CD8-positive, alpha-beta memory T cell (primary cell): ENCODE measurements around the gene HMX3. TPM values are rescaled to one million over a fixed set of nuclear protein-coding genes. Genes with fewer than 3 reads are reported as not detected.
A peak's percentile ranks its signal among the peaks of the same experiment; 100 is the strongest.

Experiments
- CTCF ChIA-PET: fragments of 350-600 bp; sonication (Branson Sonifier 250); formaldehyde crosslinking; loops from one replicate; lab custom pipeline; 2021; ENCODE audit warnings: antibody characterized with exemption; lab: Charles Lee
- POLR2A ChIA-PET: fragments of 350-600 bp; sonication (Branson Sonifier 250); formaldehyde crosslinking; loops from one replicate; lab custom pipeline; 2021; ENCODE audit warnings: antibody characterized with exemption; lab: Charles Lee
- DNase-seq, 5 donors: peaks; one replicate each; pipeline versions ENCODE4 v3.0.0 to v3.0.0-alpha.2; 2020 to 2022; ENCODE audit warnings: mixed read lengths in 1 of 5
- H3K27ac ChIP-seq: one replicate; pipeline ENCODE4 v1.7.0; 2013; ENCODE audit warnings: low read depth, mild to moderate bottlenecking, low read length, moderate library complexity
- H3K27me3 ChIP-seq: 2 replicates; pipeline ENCODE4 v1.7.0; 2013; ENCODE audit warnings: low read length, mild to moderate bottlenecking; ENCODE audit not compliant: insufficient read depth, poor library complexity, severe bottlenecking
- H3K36me3 ChIP-seq: 2 replicates; pipeline ENCODE4 v1.7.0; 2013; ENCODE audit warnings: mild to moderate bottlenecking, low read length, moderate library complexity; ENCODE audit not compliant: insufficient read depth
- H3K4me1 ChIP-seq: 2 replicates; pipeline ENCODE4 v1.7.0; 2013; ENCODE audit warnings: mild to moderate bottlenecking, low read length, moderate library complexity; ENCODE audit not compliant: insufficient read depth
- H3K4me3 ChIP-seq: 2 replicates; pipeline ENCODE4 v1.7.0; 2013; ENCODE audit warnings: mild to moderate bottlenecking, low read length
- H3K9me3 ChIP-seq: 2 replicates; pipeline ENCODE4 v1.7.0; 2013; ENCODE audit warnings: mild to moderate bottlenecking, low read length
- H3K27ac Mint-ChIP-seq, 8 donors: one replicate each; pipeline ENCODE4 v1.8.0; 2020 to 2021; ENCODE audit warnings: mixed read lengths in 8 of 8, mild to moderate bottlenecking in 6 of 8, inconsistent platforms in 3 of 8, moderate library complexity in 3 of 8
- H3K27me3 Mint-ChIP-seq, 2 donors: one replicate each; pipeline ENCODE4 v1.8.0; 2020 to 2021; ENCODE audit warnings: mixed read lengths in 2 of 2, mild to moderate bottlenecking in 1 of 2, moderate library complexity in 1 of 2
- H3K36me3 Mint-ChIP-seq, 3 donors: one replicate each; pipeline ENCODE4 v1.8.0; 2020 to 2021; ENCODE audit warnings: mixed read lengths in 3 of 3, inconsistent platforms in 1 of 3, mild to moderate bottlenecking in 1 of 3
- H3K4me1 Mint-ChIP-seq, 3 donors: one replicate each; pipeline ENCODE4 v1.8.0; 2020 to 2021; ENCODE audit warnings: mixed read lengths in 3 of 3, inconsistent platforms in 1 of 3, mild to moderate bottlenecking in 1 of 3
- H3K4me3 Mint-ChIP-seq, 7 donors: one replicate each; pipeline ENCODE4 v1.8.0; 2020 to 2021; ENCODE audit warnings: mixed read lengths in 7 of 7, mild to moderate bottlenecking in 6 of 7, moderate library complexity in 4 of 7, inconsistent platforms in 2 of 7
- H3K9me3 Mint-ChIP-seq, 5 donors: one replicate each; pipeline ENCODE4 v1.8.0; 2020 to 2022; ENCODE audit warnings: mixed read lengths in 5 of 5, mild to moderate bottlenecking in 3 of 5, moderate library complexity in 2 of 5, inconsistent platforms in 1 of 5
- polyA plus RNA-seq: library from polyadenylated mRNA; unstranded; fragments of 300-500 nt; fragmentation: Illumina TruSeq; gene quantifications from one replicate; pipeline ENCODE4 v1.2.3, GENCODE V29; 2021
- total RNA-seq, 2 experiments: library from RNA; stranded (reverse); gene quantifications; one replicate each; pipeline ENCODE4 v1.2.3, GENCODE V29; 2021

The HMX3 gene
- total and polyA plus RNA-seq, 3 experiments from 2014 or later, result not detected

GRCh38 chr10:123136806-123137642, 1.3 kb downstream of the HMX3 start:
- Histone ChIP-seq H3K9me3 (no peaks in the 10 kb centered on the region), H3K4me3 (peak overlapping the region; percentile 32), H3K4me1 (peaks cover 57% of the 10 kb centered on the region), H3K36me3 (no peaks in the 10 kb centered on the region), H3K27ac (peak overlapping the region; percentile 72), H3K27me3 (peaks cover 80% of the 10 kb centered on the region)
- H3K27me3 Mint-ChIP-seq, result peaks cover 74 to 82% of the 10 kb centered on the region in 2 donors
- peaks cover 49 to 70% (median 49%) of the 10 kb centered on the region in 3 donors for H3K4me1 Mint-ChIP-seq
- ChIA-PET CTCF (interaction anchor here (0.8 to 1.3 kb wide), 2 partner anchors 12 to 113 kb away, joined by 4 read pairs; no protein-coding TSS in a partner anchor), POLR2A (no interaction called here)
- no peaks in the 10 kb centered on the region for H3K9me3 Mint-ChIP-seq
- peak overlapping the region in 2 of 8 donors; percentile 27 to 88 for H3K27ac Mint-ChIP-seq
- peak in 1 of 5 donors; percentile 53 for DNase-seq
- peak overlapping the region; percentile 9 to 89 (median 87) for H3K4me3 Mint-ChIP-seq
- H3K36me3 Mint-ChIP-seq, result no peaks in the 10 kb centered on the region

GRCh38 chr10:123139165-123139520, 3.4 kb downstream of the HMX3 start:
- Mint-ChIP-seq H3K27me3 (peaks cover 72 to 81% of the 10 kb centered on the region in 2 donors), H3K4me3 (peak overlapping the region in 5 of 7 donors; percentile 5 to 65 (median 24)), H3K9me3 (peaks cover 0 to 2% (median 0%) of the 10 kb centered on the region in 5 donors), H3K4me1 (peaks cover 47 to 74% (median 47%) of the 10 kb centered on the region in 3 donors), H3K27ac (peak overlapping the region in 3 of 8 donors; percentile 2 to 75 (median 54)), H3K36me3 (no peaks in the 10 kb centered on the region)
- H3K36me3 ChIP-seq, result no peaks in the 10 kb centered on the region
- no peak overlapping the region for H3K27ac ChIP-seq
- H3K27me3 ChIP-seq, result peaks cover 84% of the 10 kb centered on the region
- DNase-seq, result no peak
- ChIA-PET CTCF (interaction anchor here (1.2 to 1.4 kb wide), 2 partner anchors 10 to 15 kb away, joined by 4 to 5 read pairs; partner anchors contain the start of gene BUB3), POLR2A (interaction anchor here (1.3 kb wide), 1 partner anchor 12 kb away, joined by 3 read pairs; no protein-coding TSS in a partner anchor)
- no peak overlapping the region for H3K4me3 ChIP-seq
- H3K4me1 ChIP-seq, result peaks cover 54% of the 10 kb centered on the region
- no peaks in the 10 kb centered on the region for H3K9me3 ChIP-seq

- H3K9me3 ChIP-seq, result no peaks in the 10 kb centered on the region
- Mint-ChIP-seq H3K27ac (peak overlapping the region in 2 of 8 donors; percentile 54 to 75), H3K9me3 (peaks cover 0 to 2% (median 0%) of the 10 kb centered on the region in 5 donors), H3K4me1 (peaks cover 46 to 74% (median 48%) of the 10 kb centered on the region in 3 donors), H3K36me3 (no peaks in the 10 kb centered on the region), H3K27me3 (peaks cover 72 to 81% of the 10 kb centered on the region in 2 donors), H3K4me3 (peak overlapping the region; percentile 5 to 65 (median 39))
- CTCF ChIA-PET, result interaction anchor here (0.9 to 1.4 kb wide), 3 partner anchors 9 to 14 kb away, joined by 3 to 5 read pairs (median 4); partner anchors contain the start of gene BUB3
- H3K27me3 ChIP-seq, result peaks cover 84% of the 10 kb centered on the region
- POLR2A ChIA-PET, result interaction anchor here (0.7 to 1.3 kb wide), 2 partner anchors 11 to 15 kb away, joined by 3 read pairs; partner anchors contain the start of gene BUB3
- no peak for DNase-seq
- H3K36me3 ChIP-seq, result no peaks in the 10 kb centered on the region
- no peak overlapping the region for H3K4me3 ChIP-seq
- no peak overlapping the region for H3K27ac ChIP-seq
- peaks cover 53% of the 10 kb centered on the region for H3K4me1 ChIP-seq
These were observed 3.9 kb downstream of the HMX3 start for GRCh38 chr10:123139521-123140163.

GRCh38 chr10:123140164-123140982, 4.6 kb downstream of the HMX3 start:
- H3K36me3 Mint-ChIP-seq, result no peaks in the 10 kb centered on the region
- POLR2A ChIA-PET, result interaction anchor here (0.7 kb wide), 1 partner anchor 14 kb away, joined by 3 read pairs; the partner anchor contains the start of gene BUB3
- H3K4me3 Mint-ChIP-seq, result peak overlapping the region; percentile 23 to 77 (median 58)

GRCh38 chr10:123140983-123141390, 5.2 kb downstream of the HMX3 start:
- POLR2A ChIA-PET, result no interaction called here
- Mint-ChIP-seq H3K27ac (peak overlapping the region in 2 of 8 donors; percentile 63 to 75), H3K4me1 (peaks cover 57 to 79% (median 60%) of the 10 kb centered on the region in 3 donors), H3K9me3 (peaks cover 0 to 4% (median 0%) of the 10 kb centered on the region in 5 donors), H3K4me3 (peak overlapping the region in 2 of 7 donors; percentile 7 to 23), H3K27me3 (peaks cover 80 to 91% of the 10 kb centered on the region in 2 donors), H3K36me3 (no peaks in the 10 kb centered on the region)
- H3K9me3 ChIP-seq, result no peaks in the 10 kb centered on the region
- no peak overlapping the region for H3K27ac ChIP-seq
- peaks cover 87% of the 10 kb centered on the region for H3K27me3 ChIP-seq
- H3K4me3 ChIP-seq, result no peak overlapping the region
- CTCF ChIA-PET, result interaction anchor here (0.7 to 1.4 kb wide), 3 partner anchors 8 to 10 kb away, joined by 3 to 4 read pairs (median 3); no protein-coding TSS in a partner anchor
- DNase-seq, result no peak
- peaks cover 57% of the 10 kb centered on the region for H3K4me1 ChIP-seq
- H3K36me3 ChIP-seq, result no peaks in the 10 kb centered on the region

More at GRCh38 chr10:123140164-123140982, 4.6 kb downstream of the HMX3 start:
- Mint-ChIP-seq H3K27ac (peak overlapping the region in 2 of 8 donors; percentile 54 to 75), H3K9me3 (peaks cover 0 to 2% (median 0%) of the 10 kb centered on the region in 5 donors), H3K27me3 (peaks cover 77 to 85% of the 10 kb centered on the region in 2 donors), H3K4me1 (peaks cover 53 to 76% (median 55%) of the 10 kb centered on the region in 3 donors)
- no peak for DNase-seq
- no peak overlapping the region for H3K27ac ChIP-seq
- peaks cover 53% of the 10 kb centered on the region for H3K4me1 ChIP-seq
- CTCF ChIA-PET, result interaction anchor here (0.7 to 1.4 kb wide), 4 partner anchors 9 to 14 kb away, joined by 3 to 5 read pairs (median 4); partner anchors contain the start of gene BUB3
- H3K9me3 ChIP-seq, result no peaks in the 10 kb centered on the region
- H3K36me3 ChIP-seq, result no peaks in the 10 kb centered on the region
- H3K27me3 ChIP-seq, result peaks cover 84% of the 10 kb centered on the region
- no peak overlapping the region for H3K4me3 ChIP-seq

GRCh38 chr10:123141791-123142700, 6.3 kb downstream of the HMX3 start:
- CTCF ChIA-PET, result interaction anchor here (0.9 kb wide), 1 partner anchor 9 kb away, joined by 3 read pairs; no protein-coding TSS in a partner anchor
- Mint-ChIP-seq H3K9me3 (peaks cover 0 to 4% (median 0%) of the 10 kb centered on the region in 5 donors), H3K27ac (peak overlapping the region in 2 of 8 donors; percentile 3 to 6), H3K4me3 (peak overlapping the region in 4 of 7 donors; percentile 6 to 63 (median 26)), H3K4me1 (peaks cover 57 to 79% (median 63%) of the 10 kb centered on the region in 3 donors), H3K27me3 (peaks cover 86 to 89% of the 10 kb centered on the region in 2 donors), H3K36me3 (no peaks in the 10 kb centered on the region)
- peaks cover 56% of the 10 kb centered on the region for H3K4me1 ChIP-seq
- no peaks in the 10 kb centered on the region for H3K36me3 ChIP-seq
- no peak overlapping the region for H3K27ac ChIP-seq
- no peak for DNase-seq
- H3K27me3 ChIP-seq, result peaks cover 89% of the 10 kb centered on the region
- H3K9me3 ChIP-seq, result no peaks in the 10 kb centered on the region
- no peak overlapping the region for H3K4me3 ChIP-seq
- POLR2A ChIA-PET, result no interaction called here
